HepG2 (cell line): Measurements from ENCODE around the gene ADGRV1. TPM values are rescaled to one million over a fixed set of nuclear protein-coding genes. Genes with fewer than 3 reads are reported as not detected.
"Not testable (repeated sequence)": the region's sequence is repeated elsewhere in the genome, so short reads cannot be mapped to it uniquely, and the experiment has no call there.

Source experiments
- ATAC-seq: fragments of 200-7000 bp; cut with Tn5 transposase; 3 replicates; pipeline ENCODE4 v1.9.1; 2020; ENCODE audit warnings: mild to moderate bottlenecking, moderate library complexity
- BruUV-seq: library from RNA; stranded (reverse); fragments of 400-500 nt; replicated peaks from 2 replicates; lab custom pipeline; 2021; lab: Mats Ljungman, UMichigan
- CTCF ChIA-PET: fragments of 300-600 bp; formaldehyde crosslinking; extraction: SDS; loops from one replicate; lab custom pipeline; 2021; ENCODE audit warnings: low total read pairs, inconsistent platforms, low intra/inter-chr PET ratio; lab: Yijun Ruan, JAX
- POLR2A ChIA-PET: fragments of 350-600 bp; sonication (Branson Sonifier 250); formaldehyde crosslinking; loops from one replicate; lab custom pipeline; 2020; ENCODE audit warnings: antibody characterized with exemption, inconsistent platforms; lab: Yijun Ruan, JAX
- DNase-seq: peaks from one replicate; pipeline ENCODE4 v3.0.0-alpha.2; 2015; ENCODE audit warnings: low spot score
- FAIRE-seq: peaks from 3 replicates; lab custom pipeline; 2011; peaks lifted over from hg19 to GRCh38; lab: Jason Lieb, UNC
- H2AFZ ChIP-seq: one replicate; pipeline ENCODE4 v1.6.1; 2011; ENCODE audit warnings: low read length, inconsistent platforms
- H3K27ac ChIP-seq: fragments of 300-600 bp; 3 replicates; pipeline ENCODE4 v1.8.0; 2011; ENCODE audit warnings: mixed run types, mild to moderate bottlenecking, mixed read lengths, low read length, inconsistent platforms; ENCODE audit not compliant: insufficient read depth; ENCODE audit errors: extremely low read length
- H3K27me3 ChIP-seq, 2 experiments: fragments of 200-600 bp in 1 of 2; 2 replicates in 1 of 2; 3 replicates in 1 of 2; pipeline versions ENCODE4 v1.6.0 to v1.8.0; 2011; ENCODE audit warnings: low read length in 2 of 2, mild to moderate bottlenecking in 2 of 2, moderate library complexity in 2 of 2, inconsistent platforms in 1 of 2; ENCODE audit not compliant: insufficient read depth in 2 of 2, control insufficient read depth in 1 of 2
- H3K36me3 ChIP-seq, 2 experiments: fragments of 200-600 bp in 1 of 2; replicated peaks in 1 of 2; 2 replicates in 1 of 2; 3 replicates in 1 of 2; pipeline versions ENCODE4 v1.5.1 to v1.8.0; 2011; ENCODE audit warnings: low read length in 2 of 2, inconsistent platforms in 1 of 2; ENCODE audit not compliant: insufficient read depth in 2 of 2, control insufficient read depth in 1 of 2
- H3K4me1 ChIP-seq: 2 replicates; pipeline ENCODE4 v1.5.1; 2012; ENCODE audit warnings: low read length, inconsistent platforms; ENCODE audit not compliant: insufficient read depth
- H3K4me2 ChIP-seq: 2 replicates; pipeline ENCODE4 v1.6.0; 2011; ENCODE audit warnings: low read depth, low read length, inconsistent platforms
- H3K4me3 ChIP-seq, 3 experiments: fragments of 200-600 bp in 1 of 3; sonication (generic), shearing (Covaris generic) in 1 of 3; replicated peaks in 1 of 3; 2 replicates each; pipeline ENCODE4 v1.5.1; 2011 to 2016; ENCODE audit warnings: low read length in 3 of 3, inconsistent platforms in 2 of 3, low read depth in 2 of 3, mild to moderate bottlenecking in 2 of 3, control low read depth in 1 of 3, mixed read lengths in 1 of 3; ENCODE audit not compliant: insufficient read depth in 1 of 3
- H3K79me2 ChIP-seq: one replicate; pipeline ENCODE4 v1.6.1; 2011; ENCODE audit warnings: low read length, inconsistent platforms; ENCODE audit not compliant: insufficient read depth
- H3K9ac ChIP-seq: 2 replicates; pipeline ENCODE4 v1.6.0; 2011; ENCODE audit warnings: mild to moderate bottlenecking, low read depth, low read length, inconsistent platforms; ENCODE audit not compliant: insufficient read depth
- H3K9me3 ChIP-seq: 2 replicates; pipeline ENCODE4 v1.5.1; 2012; ENCODE audit warnings: mild to moderate bottlenecking, low read length
- H4K20me1 ChIP-seq: 2 replicates; pipeline ENCODE4 v1.6.0; 2011; ENCODE audit warnings: inconsistent platforms, mild to moderate bottlenecking, low read length, moderate library complexity; ENCODE audit not compliant: insufficient read depth
- HHEX ChIP-seq: IDR thresholded peaks from 2 replicates; pipeline ENCODE4 v1.6.1; 2016; ENCODE audit warnings: control low read depth
- JARID2 ChIP-seq: sonication (generic); formaldehyde crosslinking; IDR thresholded peaks from 2 replicates; pipeline ENCODE4 v1.8.1; 2023; ENCODE audit warnings: missing genetic modification reagents, inconsistent platforms; ENCODE audit not compliant: insufficient replicate concordance
- SMARCC2 ChIP-seq: fragments of 450-650 bp; IDR thresholded peaks from 2 replicates; pipeline ENCODE4 v1.6.1; 2017; ENCODE audit warnings: antibody characterized with exemption, mild to moderate bottlenecking
- SNRNP70 ChIP-seq: fragments of 200-400 bp; formaldehyde crosslinking; IDR thresholded peaks from 2 replicates; pipeline ENCODE4 v1.6.1; 2017; ENCODE audit warnings: mild to moderate bottlenecking, low read depth, low read length, moderate library complexity
- TARDBP ChIP-seq: sonication (generic); formaldehyde crosslinking; IDR thresholded peaks from 2 replicates; pipeline ENCODE4 v1.8.0; 2022; ENCODE audit warnings: mild to moderate bottlenecking, missing genetic modification reagents
- TCF12 ChIP-seq, 2 experiments: fragments of 450-650 bp in 1 of 2; sonication (generic) in 1 of 2; formaldehyde crosslinking in 1 of 2; IDR thresholded peaks; 2 replicates each; pipeline versions ENCODE4 v1.6.1 to v1.8.0; 2017 to 2022; ENCODE audit warnings: antibody characterized with exemption in 1 of 2, mild to moderate bottlenecking in 1 of 2, missing genetic modification reagents in 1 of 2, moderate library complexity in 1 of 2
- TOPORS ChIP-seq: sonication (generic); formaldehyde crosslinking; IDR thresholded peaks from 2 replicates; pipeline ENCODE4 v1.8.0; 2023; ENCODE audit warnings: mild to moderate bottlenecking, missing genetic modification reagents
- ZNF121 ChIP-seq: sonication (generic); formaldehyde crosslinking; IDR thresholded peaks from 2 replicates; pipeline ENCODE4 v1.5.0; 2020; ENCODE audit warnings: mild to moderate bottlenecking, missing genetic modification reagents
- ZNF260 ChIP-seq: sonication (generic); formaldehyde crosslinking; IDR thresholded peaks from 2 replicates; pipeline ENCODE4 v1.4.0; 2020; ENCODE audit warnings: missing genetic modification reagents, low read depth, mild to moderate bottlenecking, borderline replicate concordance
- ZNF430 ChIP-seq: sonication (generic); formaldehyde crosslinking; IDR thresholded peaks from 2 replicates; pipeline ENCODE4 v1.9.0; 2021; ENCODE audit warnings: mild to moderate bottlenecking, missing genetic modification reagents
- ZNF570 ChIP-seq: sonication (generic); formaldehyde crosslinking; IDR thresholded peaks from 2 replicates; pipeline ENCODE4 v1.4.0; 2020; ENCODE audit warnings: mild to moderate bottlenecking, missing genetic modification reagents, borderline replicate concordance
- WGBS: methylation state at CpG from one replicate; pipeline ENCODE4 v1.1.6; 2017; ENCODE audit warnings: low lambda C conversion rate; 5-methylcytosine and 5-hydroxymethylcytosine counted together
- in situ Hi-C: cut with HindIII; loops from 2 replicates; pipeline ENCODE4 v1.10.0; 2017; ENCODE audit warnings: low pct_unique_long_range_greater_than_20kb; ENCODE audit not compliant: extremely low pct_ligation_motif_present
- intact Hi-C: fragments of 100-400 bp; cut with micrococcal nuclease; formaldehyde crosslinking; loops from one replicate; pipeline ENCODE4 v1.10.0; 2022; ENCODE audit not compliant: unreplicated experiment
- polyA plus RNA-seq, 8 experiments: library from polyadenylated mRNA; depleted of rRNA in 3 of 8; stranded (reverse) in 7 of 8; unstranded in 1 of 8; fragments of >200 nt; fragmentation: Illumina TruSeq in 4 of 8; extraction: Trizol in 4 of 8; gene quantifications; 2 replicates each; pipeline versions ENCODE4 v1.2.1 to v1.2.3, GENCODE V29; 2011 to 2016; ENCODE audit warnings: low read depth in 4 of 8, missing spikeins in 1 of 8, mixed read lengths in 1 of 8; ENCODE audit not compliant: insufficient read depth in 1 of 8
- total RNA-seq, 5 experiments: library from RNA; depleted of rRNA; stranded (reverse); fragments of >200 nt; fragmentation: Illumina TruSeq; extraction: Trizol; gene quantifications; 2 replicates each; pipeline ENCODE4 v1.2.3, GENCODE V29; 2016; ENCODE audit warnings: low read depth in 1 of 5
- TF ChIP-seq, protein P1 (sequence below): sonication (generic); formaldehyde crosslinking; IDR thresholded peaks from 2 replicates; pipeline ENCODE4 v1.5.0; 2020; ENCODE audit warnings: mild to moderate bottlenecking, missing genetic modification reagents

ADGRV1 gene
- total and polyA plus RNA-seq, 2 of the 13 experiments (the other 11 are each of a cell fraction or from before 2014, with no cell fraction given), result 1.7 to 3.9 TPM

DNA sequence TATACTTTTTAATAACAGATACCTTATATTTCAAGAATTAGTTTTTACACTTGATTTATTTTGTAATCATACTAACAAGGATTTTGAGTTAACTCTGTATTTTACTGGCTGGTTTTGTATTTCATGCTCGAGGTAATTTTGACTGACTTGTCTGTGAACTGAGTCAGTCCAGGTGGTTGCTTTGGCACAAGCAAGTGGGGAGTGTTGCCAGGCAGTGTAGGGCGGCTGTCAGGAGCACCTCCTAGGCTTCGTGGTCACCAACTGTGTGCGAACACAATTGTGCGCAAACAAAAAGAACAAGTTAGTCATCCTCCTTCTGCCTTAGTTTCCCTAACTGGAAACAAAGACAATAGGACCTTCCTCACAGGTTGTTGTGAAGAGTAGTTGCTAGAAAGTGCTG is 286.3 kb downstream of the ADGRV1 start:
- ATAC-seq (no peak), FAIRE-seq (no peak), DNase-seq (no peak)
- in situ Hi-C loops, result no loop called here
- Histone ChIP-seq H3K9me3 (no peaks in the 10 kb centered on the region), H3K4me1 (no peaks in the 10 kb centered on the region), H3K79me2 (no peaks in the 10 kb centered on the region), H3K9ac (no peak overlapping the region), H3K4me3 (no peak overlapping the region), H3K27me3 (0 out of 5 replicates have a peak, but pooled peaks cover 0 to 2% of the 10 kb centered on the region in 2 experiments), H3K36me3 (no peaks in the 10 kb centered on the region), H4K20me1 (no peaks in the 10 kb centered on the region), H3K4me2 (no peak overlapping the region), H2AFZ (no peak overlapping the region), H3K27ac (no peak overlapping the region)
- WGBS, result 4% methylated on average over 5 of the region's 5 CpGs
- ChIA-PET POLR2A (no interaction called here), CTCF (no interaction called here)
- intact Hi-C loops, result no loop called here
- TF ChIP-seq TARDBP, result no peak
- BruUV-seq, result no TSS peak

DNA sequence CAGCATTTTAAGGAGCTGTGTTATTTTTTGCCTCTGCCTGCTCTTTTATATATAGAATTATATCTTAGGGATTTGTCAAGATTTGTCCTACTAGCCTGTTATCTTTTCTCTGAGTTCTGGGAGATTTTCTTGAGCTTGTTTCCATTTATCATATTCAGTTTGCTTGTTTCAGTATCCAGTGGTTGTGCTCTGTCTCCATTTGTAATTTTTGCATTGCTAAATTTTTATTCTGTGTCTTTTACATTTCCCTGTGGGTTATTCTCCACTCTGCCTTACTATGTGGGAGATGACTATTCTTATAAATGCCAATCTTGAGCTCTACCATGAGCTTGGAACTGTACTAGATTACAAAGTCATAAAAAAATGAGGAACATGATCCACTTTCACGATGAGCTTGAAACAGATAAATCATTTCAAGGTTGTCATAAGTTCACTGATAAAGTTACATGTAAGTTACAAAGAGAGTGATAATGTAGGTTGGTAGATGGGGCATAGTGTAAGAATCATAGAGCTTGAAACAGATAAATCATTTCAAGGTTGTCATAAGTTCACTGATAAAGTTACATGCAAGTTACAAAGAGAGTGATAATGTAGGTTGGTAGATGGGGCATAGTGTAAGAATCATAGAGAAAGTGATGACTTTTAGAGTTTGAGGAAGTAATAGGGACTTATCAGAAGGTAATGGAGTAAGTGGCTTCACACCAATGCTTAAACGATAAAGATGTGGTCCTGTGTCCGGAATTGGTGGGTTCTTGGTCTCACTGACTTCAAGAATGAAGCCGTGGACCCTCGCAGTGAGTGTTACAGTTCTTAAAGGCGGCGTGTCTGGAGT is 287.3 kb downstream of the ADGRV1 start:
- POLR2A ChIA-PET, result no interaction called here

DNA sequence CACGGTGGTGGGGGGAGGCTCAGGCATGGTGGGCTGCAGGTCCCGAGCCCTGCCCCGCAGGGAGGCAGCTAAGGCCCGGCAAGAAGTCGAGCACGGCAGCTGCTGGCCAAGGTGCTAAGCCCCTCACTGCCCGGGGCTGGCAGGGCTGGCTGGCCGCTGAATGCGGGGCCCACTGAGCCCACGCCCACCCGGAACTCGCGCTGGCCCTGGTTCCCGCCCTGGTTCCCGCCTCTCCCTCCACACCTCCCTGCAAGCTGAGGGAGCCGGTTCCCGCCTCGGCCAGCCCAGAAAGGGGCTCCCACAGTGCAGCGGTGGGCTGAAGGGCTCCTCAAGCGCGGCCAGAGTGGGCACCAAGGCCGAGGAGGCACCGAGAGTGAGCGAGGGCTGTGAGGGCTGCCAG is 289.0 kb downstream of the ADGRV1 start:
- POLR2A ChIA-PET, result not testable (repeated sequence)
- 59% methylated on average over 4 of the region's 24 CpGs for WGBS

More for the DNA sequence above, 287.3 kb downstream of the ADGRV1 start:
- no peak overlapping the region for H2AFZ ChIP-seq
- no peak for FAIRE-seq
- H3K36me3 ChIP-seq, result no peaks in the 10 kb centered on the region
- no peak overlapping the region for H3K9ac ChIP-seq
- in situ Hi-C loops, result no loop called here
- H3K4me2 ChIP-seq, result no peak overlapping the region
- H3K9me3 ChIP-seq, result no peaks in the 10 kb centered on the region
- H3K79me2 ChIP-seq, result no peaks in the 10 kb centered on the region
- H3K27me3 ChIP-seq, result 0 out of 5 replicates have a peak, but pooled peaks cover 0 to 2% of the 10 kb centered on the region in 2 experiments
- H3K27ac ChIP-seq, result no peak overlapping the region
- ATAC-seq, result no peak
- DNase-seq, result no peak
- CTCF ChIA-PET, result no interaction called here
- BruUV-seq, result no TSS peak
- H3K4me1 ChIP-seq, result no peaks in the 10 kb centered on the region
- H3K4me3 ChIP-seq, result no peak overlapping the region
- intact Hi-C loops, result no loop called here
- TF ChIP-seq TOPORS, result no peak
- no peak for TF ChIP-seq ZNF121 (CRISPR knock-in tag)
- TF ChIP-seq TCF12 (IDR thresholded peaks at IDR 0.05), result no peak
- TF ChIP-seq TCF12 (CRISPR knock-in tag; IDR thresholded peaks at IDR 0.05), result no peak
- no peak for TF ChIP-seq HHEX
- TF ChIP-seq JARID2 (CRISPR knock-in tag), result no peak
- TF ChIP-seq SNRNP70, result no peak
- TF ChIP-seq ZNF570 (CRISPR knock-in tag), result no peak
- no peak for TF ChIP-seq SMARCC2
- TF ChIP-seq, protein P1, sequence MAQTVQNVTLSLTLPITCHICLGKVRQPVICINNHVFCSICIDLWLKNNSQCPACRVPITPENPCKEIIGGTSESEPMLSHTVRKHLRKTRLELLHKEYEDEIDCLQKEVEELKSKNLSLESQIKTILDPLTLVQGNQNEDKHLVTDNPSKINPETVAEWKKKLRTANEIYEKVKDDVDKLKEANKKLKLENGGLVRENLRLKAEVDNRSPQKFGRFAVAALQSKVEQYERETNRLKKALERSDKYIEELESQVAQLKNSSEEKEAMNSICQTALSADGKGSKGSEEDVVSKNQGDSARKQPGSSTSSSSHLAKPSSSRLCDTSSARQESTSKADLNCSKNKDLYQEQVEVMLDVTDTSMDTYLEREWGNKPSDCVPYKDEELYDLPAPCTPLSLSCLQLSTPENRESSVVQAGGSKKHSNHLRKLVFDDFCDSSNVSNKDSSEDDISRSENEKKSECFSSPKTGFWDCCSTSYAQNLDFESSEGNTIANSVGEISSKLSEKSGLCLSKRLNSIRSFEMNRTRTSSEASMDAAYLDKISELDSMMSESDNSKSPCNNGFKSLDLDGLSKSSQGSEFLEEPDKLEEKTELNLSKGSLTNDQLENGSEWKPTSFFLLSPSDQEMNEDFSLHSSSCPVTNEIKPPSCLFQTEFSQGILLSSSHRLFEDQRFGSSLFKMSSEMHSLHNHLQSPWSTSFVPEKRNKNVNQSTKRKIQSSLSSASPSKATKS (CRISPR knock-in tag), result no peak
- no peak for TF ChIP-seq ZNF430 (CRISPR knock-in tag)
- no peak for TF ChIP-seq ZNF260 (CRISPR knock-in tag)
- H4K20me1 ChIP-seq, result no peaks in the 10 kb centered on the region
- 52% methylated on average over 7 of the region's 7 CpGs for WGBS

More for the DNA sequence above, 289.0 kb downstream of the ADGRV1 start:
- H3K9ac ChIP-seq, FAIRE-seq, intact Hi-C loops, H3K27ac ChIP-seq, H3K27me3 ChIP-seq, H3K79me2 ChIP-seq, BruUV-seq, H3K4me3 ChIP-seq, H2AFZ ChIP-seq, H3K9me3 ChIP-seq, H3K4me1 ChIP-seq, H3K4me2 ChIP-seq, DNase-seq, ATAC-seq, H4K20me1 ChIP-seq, H3K36me3 ChIP-seq, in situ Hi-C loops, CTCF ChIA-PET: not testable (repeated sequence)
